Suppressor macrophage treated with lipopolysaccharide for 4 hours (primary cell): ENCODE results near the gene PPRC1.
A peak's percentile ranks its signal among the peaks of the same experiment; 100 is the strongest.

Source experiments
- DNase-seq: peaks from one replicate; pipeline ENCODE4 v3.0.0-alpha.2; 2020

PPRC1 gene

GRCh38 chr10:102196893-102197292, 64.1 kb downstream of the PPRC1 start:
- peak; percentile 50 for DNase-seq

GRCh38 chr10:102198027-102198426, 65.2 kb downstream of the PPRC1 start:
- no peak for DNase-seq
